HG02642 (cell line): ENCODE results near the gene MAGEB4.

Source experiments
- ATAC-seq: cut with Tn5 transposase; IDR thresholded peaks from one replicate; pipeline ENCODE4 v1.9.1; 2021; ENCODE audit warnings: mild to moderate bottlenecking; ENCODE audit not compliant: unreplicated experiment, poor library complexity

MAGEB4 gene

GRCh38 chrX:30282527-30282926, 40.7 kb downstream of the MAGEB4 start:
- ATAC-seq, result no peak

DNA sequence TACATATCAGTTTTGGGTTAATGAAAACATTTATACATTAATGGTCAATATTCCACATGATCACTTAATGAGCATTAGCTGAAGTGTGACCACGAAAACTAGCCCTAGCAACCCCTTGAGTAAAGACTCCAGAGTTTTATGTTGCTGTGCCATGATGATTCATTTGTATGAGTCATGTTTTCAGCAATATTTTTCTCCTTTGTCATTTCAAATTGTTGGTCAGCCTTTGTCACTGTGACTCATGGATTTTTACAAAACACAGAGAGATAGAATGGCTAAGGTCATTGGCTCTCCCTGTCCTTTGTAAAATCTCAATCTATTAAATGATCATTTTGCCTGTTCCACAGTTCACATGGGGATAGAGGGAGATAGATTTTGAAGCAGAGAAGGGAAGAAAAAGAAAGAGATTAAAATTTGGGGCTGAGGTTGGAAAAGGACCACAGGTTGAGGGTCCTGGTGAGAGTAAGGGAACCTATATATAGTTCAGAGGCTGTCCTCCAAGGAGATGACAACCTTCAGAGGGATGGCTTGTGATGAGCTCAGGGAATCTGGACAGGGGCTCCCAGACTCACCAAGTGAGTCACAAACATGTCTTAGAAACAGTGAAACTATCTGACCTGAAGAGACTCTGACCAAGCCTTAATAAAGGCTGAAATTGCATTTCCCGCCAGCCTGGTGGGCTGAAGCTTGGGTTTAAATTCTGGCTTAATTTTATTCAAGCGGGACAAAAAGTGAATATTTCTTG, 41.8 kb downstream of the MAGEB4 start:
- ATAC-seq, result no peak
